HG03571 (cell line): ENCODE data around the gene TBCD.
"Not testable (repeated sequence)": the region's sequence is repeated elsewhere in the genome, so short reads cannot be mapped to it uniquely, and the experiment has no call there.

Experiments used
- ATAC-seq: cut with Tn5 transposase; IDR thresholded peaks from one replicate; pipeline ENCODE4 v1.9.1; 2021; ENCODE audit not compliant: unreplicated experiment

The TBCD gene

DNA sequence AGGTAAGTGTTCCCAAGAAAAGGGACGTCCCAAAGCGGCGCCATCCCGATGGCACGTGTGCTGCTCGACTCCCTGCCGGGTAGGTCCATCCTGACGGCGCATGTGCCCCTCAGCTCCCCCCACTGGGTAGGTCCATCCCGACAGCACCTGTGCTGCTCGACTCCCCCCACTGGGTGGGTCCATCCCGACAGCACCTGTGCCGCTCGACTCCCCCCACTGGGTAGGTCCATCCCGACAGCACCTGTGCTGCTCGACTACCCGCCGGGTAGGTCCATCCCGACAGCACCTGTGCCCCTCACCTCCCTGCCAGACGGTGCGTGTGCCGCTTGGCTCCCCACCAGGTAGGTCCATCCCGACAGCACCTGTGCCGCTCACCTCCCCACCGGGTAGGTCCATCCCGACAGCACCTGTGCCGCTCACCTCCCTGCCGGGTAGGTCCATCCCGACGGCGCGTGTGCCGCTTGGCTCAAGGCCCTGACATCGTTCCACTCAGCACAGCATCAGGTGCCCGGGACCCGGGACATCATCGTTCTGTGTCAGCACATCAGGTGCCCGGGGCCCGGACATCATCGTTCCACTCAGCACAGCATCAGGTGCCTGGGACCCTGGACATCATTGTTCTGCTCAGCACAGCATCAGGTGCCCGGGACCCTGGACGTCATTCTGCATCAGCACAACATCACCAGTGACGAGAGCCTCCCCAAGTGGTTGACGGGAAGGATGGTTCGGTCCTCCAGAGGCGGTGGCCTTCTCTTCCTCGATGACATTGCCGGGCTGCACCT, 22.2 kb upstream of the TBCD start:
- no peak for ATAC-seq

- no peak for ATAC-seq
Measured at GRCh38 chr17:82732118-82732743, 19.6 kb upstream of the TBCD start.

GRCh38 chr17:82734987-82735866, 16.6 kb upstream of the TBCD start, which contains the start of gene FN3K:
Gene FN3K (plus strand): TSS chr17:82735615. CDS start chr17:82735637, 22 bp downstream.
- ATAC-seq, result no peak

- no peak for ATAC-seq
Measured at GRCh38 chr17:82736511-82737185, 15.2 kb upstream of the TBCD start.

- ATAC-seq, result no peak
Measured at GRCh38 chr17:82737967-82738877, 13.6 kb upstream of the TBCD start.

DNA sequence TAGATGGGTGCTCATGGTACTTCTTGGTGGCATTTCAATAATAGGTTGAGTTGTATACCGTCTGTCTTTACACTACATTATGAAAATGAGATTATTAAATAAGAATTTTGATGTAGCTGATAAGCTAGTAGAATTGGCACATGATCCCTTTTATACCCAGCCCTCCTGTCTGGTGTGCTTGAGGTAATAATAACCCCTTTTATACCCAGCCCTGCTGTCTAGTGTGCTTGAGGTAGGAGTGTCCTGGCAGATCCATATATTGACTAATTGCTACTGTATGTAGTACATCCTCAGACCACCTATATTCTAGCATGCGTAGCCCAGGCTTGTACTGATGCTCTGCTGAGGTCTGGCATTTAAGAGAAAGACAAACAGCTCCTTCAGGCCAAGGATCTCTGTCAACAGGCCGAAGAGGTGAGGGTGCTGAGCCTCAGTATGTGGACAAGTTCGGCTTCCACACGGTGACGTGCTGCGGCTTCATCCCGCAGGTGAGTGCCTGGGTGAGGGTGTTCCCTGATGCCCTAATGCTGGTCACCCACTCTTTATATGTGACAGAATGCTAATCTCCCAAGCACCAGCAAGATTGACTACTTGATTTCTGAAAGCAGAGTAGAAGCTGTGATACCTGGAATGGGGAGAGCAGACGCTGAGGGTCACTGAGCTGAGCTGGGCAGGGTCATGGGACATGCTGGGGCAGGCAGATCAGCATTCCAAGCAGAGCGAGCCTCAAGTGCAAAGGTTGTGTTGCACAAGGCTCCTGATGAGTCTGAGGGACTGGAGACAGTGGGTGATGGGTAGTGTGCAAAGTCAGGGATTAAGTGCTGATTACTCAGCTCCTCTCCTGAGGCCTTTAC, 10.7 kb upstream of the TBCD start:
- ATAC-seq, result no peak

DNA sequence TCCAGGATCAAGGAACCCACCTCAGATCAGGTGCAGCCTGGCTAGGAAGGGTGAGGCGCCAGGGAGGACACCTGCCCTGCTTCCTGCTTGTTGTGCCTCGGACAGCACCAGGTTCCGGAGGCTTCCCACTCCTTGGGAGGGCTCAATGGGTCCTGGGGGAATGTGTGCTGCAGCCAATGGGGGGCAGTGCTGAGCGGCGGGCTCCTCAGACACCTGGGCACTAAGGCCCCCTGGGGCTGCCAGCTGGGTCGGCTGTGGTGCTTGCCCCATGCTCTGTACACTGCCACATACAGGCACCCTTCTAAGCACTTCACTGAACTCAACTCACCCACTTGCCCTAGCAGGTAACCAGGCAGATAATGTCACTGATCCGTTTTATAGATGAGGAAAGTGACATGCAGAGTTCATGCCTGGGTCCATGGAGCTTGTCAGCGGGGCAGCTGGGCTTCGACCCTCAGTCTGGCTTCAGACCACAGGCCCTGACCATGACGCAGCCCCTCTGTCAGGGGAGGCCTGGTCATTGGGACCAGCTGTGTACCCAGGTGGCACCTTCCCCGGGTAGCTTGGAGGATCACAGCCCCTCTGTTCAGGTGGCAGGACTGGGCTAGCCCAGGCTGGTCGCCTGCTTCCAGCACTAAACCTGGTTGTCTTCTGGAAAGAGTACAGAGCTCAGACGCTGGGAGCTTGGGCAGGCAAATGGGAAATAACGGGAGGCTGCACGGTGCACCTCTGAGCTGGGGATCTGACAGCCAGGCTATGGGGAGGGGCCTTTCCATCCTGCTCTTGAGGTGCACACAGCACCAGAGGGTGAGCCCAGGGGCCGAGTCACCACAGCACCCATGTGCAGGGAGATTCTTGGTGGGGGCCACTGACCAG, 8.3 kb upstream of the TBCD start:
- no peak for ATAC-seq

DNA sequence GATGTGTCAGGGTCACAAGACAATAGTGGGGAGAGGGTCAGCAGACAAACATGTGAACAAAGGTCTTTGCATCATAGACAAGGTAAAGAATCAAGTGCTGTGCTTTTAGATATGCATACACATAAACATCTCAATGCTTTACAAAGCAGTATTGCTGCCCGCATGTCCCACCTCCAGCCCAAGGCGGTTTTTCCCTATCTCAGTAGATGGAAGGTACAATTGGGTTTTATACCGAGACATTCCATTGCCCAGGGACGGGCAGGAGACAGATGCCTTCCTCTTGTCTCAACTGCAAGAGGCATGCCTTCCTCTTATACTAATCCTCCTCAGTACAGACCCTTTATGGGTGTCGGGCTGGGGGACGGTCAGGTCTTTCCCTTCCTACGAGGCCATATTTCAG, 7.1 kb upstream of the TBCD start:
- not testable (repeated sequence) for ATAC-seq

- no peak for ATAC-seq
Measured at GRCh38 chr17:82745524-82745923, 6.3 kb upstream of the TBCD start.

DNA sequence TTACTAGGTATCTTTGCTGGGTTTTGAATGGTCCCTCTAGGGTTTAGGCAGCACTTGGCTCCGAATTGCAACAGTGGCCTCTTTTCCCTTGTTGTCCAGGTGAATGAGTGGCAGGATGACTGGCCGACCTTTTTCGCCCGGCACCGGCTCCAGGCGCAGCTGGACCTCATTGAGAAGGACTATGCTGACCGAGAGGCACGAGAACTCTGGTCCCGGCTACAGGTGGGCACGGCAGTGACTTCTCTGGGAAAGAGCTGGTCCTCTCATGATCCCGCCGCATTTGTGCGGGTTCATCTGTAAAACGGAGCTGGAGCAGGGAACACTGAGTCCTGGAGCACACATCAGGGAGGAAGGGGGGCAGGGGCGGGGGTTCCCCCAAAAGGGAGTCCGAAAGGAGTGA, 3.1 kb upstream of the TBCD start:
- ATAC-seq, result no peak

- no peak for ATAC-seq
Measured at GRCh38 chr17:82750241-82750908, 1.5 kb upstream of the TBCD start.

- no peak for ATAC-seq
Measured at GRCh38 chr17:82751171-82751570, 694 bp upstream of the TBCD start.

DNA sequence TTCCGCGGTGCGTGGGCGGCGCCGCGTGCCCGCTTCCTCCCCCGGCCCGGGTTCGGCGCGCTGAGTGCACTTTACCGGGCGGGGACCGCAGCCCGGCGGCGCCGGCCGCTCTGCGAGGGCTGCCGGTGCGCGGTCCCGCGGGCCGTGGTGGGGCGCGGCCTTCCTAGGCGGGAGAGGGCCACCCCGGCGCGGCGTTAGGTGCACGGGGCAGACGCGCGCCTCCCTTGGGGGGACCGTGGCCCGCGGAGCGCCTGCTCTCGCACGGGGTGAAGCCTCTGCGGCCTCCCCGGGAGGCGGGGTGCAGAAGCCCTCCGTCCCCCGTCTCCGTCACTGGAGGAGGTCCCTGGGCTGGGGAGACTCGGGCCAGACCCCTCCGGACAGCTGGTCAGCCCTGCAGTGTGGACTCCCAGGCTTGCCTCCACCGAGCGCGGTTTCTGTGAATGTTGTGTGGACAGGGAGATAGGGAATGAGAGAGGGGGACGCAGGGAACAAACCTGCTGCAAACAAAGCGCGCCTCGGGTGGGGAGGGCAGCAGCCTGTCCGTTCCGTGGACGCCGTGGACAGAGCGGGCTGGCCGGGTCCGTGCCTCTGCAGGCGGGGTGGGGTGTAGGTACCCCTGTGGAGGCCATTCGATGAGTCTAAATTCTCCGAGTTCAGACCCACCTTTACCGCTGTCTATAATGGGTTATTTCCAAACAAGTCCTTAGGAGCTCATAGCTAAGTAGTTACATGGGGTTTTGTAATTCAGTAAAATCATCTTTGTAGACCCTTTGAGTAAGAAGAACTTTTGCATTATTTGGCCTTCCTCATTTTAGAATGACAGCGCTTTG, 721 bp downstream of the TBCD start:
- no peak for ATAC-seq

- no peak for ATAC-seq
Measured at GRCh38 chr17:82753201-82753464, 1.3 kb downstream of the TBCD start.

DNA sequence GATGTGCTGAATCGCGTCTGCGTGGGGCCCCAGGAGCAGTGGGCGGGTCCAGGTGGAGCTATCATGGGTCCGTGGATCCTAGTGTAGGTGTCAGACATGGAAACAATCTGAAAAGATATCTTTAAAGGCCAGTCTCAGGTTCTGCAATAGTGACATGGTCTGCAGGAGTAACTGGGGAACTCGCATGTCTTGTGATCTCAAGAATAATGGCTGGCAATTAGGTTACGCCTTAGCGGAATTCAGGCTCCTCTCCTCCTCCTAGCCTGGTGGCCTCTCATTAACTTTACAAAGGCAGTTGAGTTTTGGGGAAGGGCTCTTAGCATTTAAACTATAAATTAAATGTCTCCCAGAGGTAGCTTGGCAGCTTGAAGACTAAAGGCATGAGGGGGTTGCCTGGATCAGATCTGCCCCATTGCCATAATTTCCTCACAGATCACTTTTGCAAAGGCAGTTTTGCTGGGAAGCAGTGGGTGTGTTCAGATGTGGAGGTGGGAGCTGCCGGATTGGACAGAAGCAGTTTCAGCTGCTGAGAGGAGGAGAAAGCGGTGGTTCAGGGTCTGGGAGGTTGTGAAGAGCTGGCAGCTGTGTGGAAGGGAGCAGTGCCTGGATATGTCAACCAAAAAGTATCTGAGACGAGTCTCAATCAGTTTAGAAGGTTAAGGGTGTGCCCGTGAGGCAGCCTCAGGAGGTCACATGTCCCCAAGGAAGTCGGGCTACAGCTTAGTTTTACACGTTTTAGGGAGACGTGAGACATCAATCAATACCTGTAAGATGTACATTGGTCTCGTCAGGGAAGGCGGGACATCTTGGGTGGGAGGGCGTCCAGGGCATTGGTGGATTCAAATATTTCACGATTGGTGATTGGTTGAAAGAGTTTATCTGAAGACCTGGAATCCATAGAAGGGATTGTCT, 2.7 kb downstream of the TBCD start:
- no peak for ATAC-seq

DNA sequence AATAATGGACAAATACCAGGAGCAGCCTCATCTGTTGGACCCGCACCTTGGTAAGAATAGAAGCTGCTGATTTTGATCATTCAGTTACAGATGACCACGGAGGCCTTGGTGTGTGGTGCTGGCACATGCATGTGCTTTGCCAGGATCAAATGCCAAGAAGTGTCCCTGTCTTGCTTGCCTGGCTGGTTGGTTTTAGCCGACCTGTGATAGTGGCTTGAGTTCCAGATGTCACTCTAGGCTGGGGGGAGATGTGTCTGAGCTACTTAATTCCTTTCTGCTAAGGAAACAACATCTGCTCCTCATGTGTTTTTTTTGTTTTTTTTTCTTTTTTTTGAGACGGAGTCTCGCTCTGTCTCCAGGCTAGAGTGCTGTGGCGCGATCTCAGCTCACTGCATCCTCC, 4.3 kb downstream of the TBCD start:
- no peak for ATAC-seq
